ENCODE measurements around the gene SNX9.

Gene SNX9

GRCh38 chr6:157928428-157928827 is 105.4 kb downstream of the SNX9 start:
- Histone ChIP-seq H3F3A (ENCODE audit: insufficient read depth, low read length) (no peaks in the 10 kb centered on the region), H4K20me1 (ENCODE audit: insufficient read depth, low read length) (no peaks in the 10 kb centered on the region), H3K27ac (ENCODE audit: low read depth, low read length, poor library complexity, severe bottlenecking) (no peak overlapping the region), H3K9ac (ENCODE audit: low read length) (no peak overlapping the region), H3K36me3 (ENCODE audit: insufficient read depth, low read length) (no peaks in the 10 kb centered on the region), H3K27me3 (ENCODE audit: insufficient read depth, low read length) (no peaks in the 10 kb centered on the region), H3K4me2 (ENCODE audit: low read length) (no peak overlapping the region), H3K79me2 (ENCODE audit: insufficient read depth, low read length) (no peaks in the 10 kb centered on the region), H3K4me3 (ENCODE audit: low read depth, low read length, poor library complexity, severe bottlenecking) (no peak overlapping the region), H3K4me1 (ENCODE audit: insufficient read depth, low read length, severe bottlenecking) (no peaks in the 10 kb centered on the region), H2AFZ (ENCODE audit: low read length) (no peak overlapping the region), H3K9me2 (ENCODE audit: low read depth, low read length) (no peaks in the 10 kb centered on the region), H3K9me3 (ENCODE audit: low read length) (no peaks in the 10 kb centered on the region)
- TF ChIP-seq, protein P1, sequence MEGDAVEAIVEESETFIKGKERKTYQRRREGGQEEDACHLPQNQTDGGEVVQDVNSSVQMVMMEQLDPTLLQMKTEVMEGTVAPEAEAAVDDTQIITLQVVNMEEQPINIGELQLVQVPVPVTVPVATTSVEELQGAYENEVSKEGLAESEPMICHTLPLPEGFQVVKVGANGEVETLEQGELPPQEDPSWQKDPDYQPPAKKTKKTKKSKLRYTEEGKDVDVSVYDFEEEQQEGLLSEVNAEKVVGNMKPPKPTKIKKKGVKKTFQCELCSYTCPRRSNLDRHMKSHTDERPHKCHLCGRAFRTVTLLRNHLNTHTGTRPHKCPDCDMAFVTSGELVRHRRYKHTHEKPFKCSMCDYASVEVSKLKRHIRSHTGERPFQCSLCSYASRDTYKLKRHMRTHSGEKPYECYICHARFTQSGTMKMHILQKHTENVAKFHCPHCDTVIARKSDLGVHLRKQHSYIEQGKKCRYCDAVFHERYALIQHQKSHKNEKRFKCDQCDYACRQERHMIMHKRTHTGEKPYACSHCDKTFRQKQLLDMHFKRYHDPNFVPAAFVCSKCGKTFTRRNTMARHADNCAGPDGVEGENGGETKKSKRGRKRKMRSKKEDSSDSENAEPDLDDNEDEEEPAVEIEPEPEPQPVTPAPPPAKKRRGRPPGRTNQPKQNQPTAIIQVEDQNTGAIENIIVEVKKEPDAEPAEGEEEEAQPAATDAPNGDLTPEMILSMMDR (IDR thresholded peaks at IDR 0.05; ENCODE audit: low read length) = no peak
- TF ChIP-seq EZH2 (IDR thresholded peaks at IDR 0.05; ENCODE audit: borderline replicate concordance, low read length) = no peak

DNA sequence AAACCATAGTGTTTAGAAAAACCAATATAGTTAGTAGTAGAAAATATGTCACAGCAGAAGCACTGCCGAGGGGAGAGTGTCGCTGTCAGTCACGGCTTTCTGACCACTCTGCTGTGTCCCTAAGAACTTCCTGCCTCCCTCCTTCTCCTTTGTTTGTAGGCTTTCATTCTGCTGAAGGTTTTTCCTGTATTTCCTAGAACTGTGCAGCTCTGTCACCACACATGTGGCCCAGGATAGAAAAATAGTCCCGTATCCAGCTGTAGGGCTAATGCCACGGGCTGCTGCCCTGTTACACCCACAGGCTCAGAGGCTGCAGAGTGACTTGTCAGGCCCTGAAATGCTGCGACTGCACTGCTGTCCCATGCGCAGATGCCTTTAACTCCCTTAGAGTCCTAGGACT is 106.0 kb downstream of the SNX9 start:
- H4K20me1 ChIP-seq (ENCODE audit: insufficient read depth, low read length) = no peaks in the 10 kb centered on the region
- H3K4me1 ChIP-seq (ENCODE audit: insufficient read depth, low read length, severe bottlenecking) = no peaks in the 10 kb centered on the region
- H3K9ac ChIP-seq (ENCODE audit: low read length) = no peak overlapping the region
- no peaks in the 10 kb centered on the region for H3K79me2 ChIP-seq (ENCODE audit: insufficient read depth, low read length)
- TF ChIP-seq, protein P1 (IDR thresholded peaks at IDR 0.05; ENCODE audit: low read length) = no peak
- no peak for TF ChIP-seq EZH2 (IDR thresholded peaks at IDR 0.05; ENCODE audit: borderline replicate concordance, low read length)
- no peaks in the 10 kb centered on the region for H3K9me2 ChIP-seq (ENCODE audit: low read depth, low read length)
- no peaks in the 10 kb centered on the region for H3K27me3 ChIP-seq (ENCODE audit: insufficient read depth, low read length)
- H3K4me3 ChIP-seq (ENCODE audit: low read depth, low read length, poor library complexity, severe bottlenecking) = no peak overlapping the region
- no peaks in the 10 kb centered on the region for H3K9me3 ChIP-seq (ENCODE audit: low read length)
- no peaks in the 10 kb centered on the region for H3F3A ChIP-seq (ENCODE audit: insufficient read depth, low read length)
- no peak overlapping the region for H2AFZ ChIP-seq (ENCODE audit: low read length)
- H3K4me2 ChIP-seq (ENCODE audit: low read length) = no peak overlapping the region
- H3K36me3 ChIP-seq (ENCODE audit: insufficient read depth, low read length) = no peaks in the 10 kb centered on the region
- H3K27ac ChIP-seq (ENCODE audit: low read depth, low read length, poor library complexity, severe bottlenecking) = no peak overlapping the region

GRCh38 chr6:157929765-157930319 is 106.8 kb downstream of the SNX9 start:
- Histone ChIP-seq H3K4me2 (ENCODE audit: low read length) (no peak overlapping the region), H3K36me3 (ENCODE audit: insufficient read depth, low read length) (no peaks in the 10 kb centered on the region), H3K9me3 (ENCODE audit: low read length) (no peaks in the 10 kb centered on the region), H3K4me1 (ENCODE audit: insufficient read depth, low read length, severe bottlenecking) (no peaks in the 10 kb centered on the region), H4K20me1 (ENCODE audit: insufficient read depth, low read length) (no peaks in the 10 kb centered on the region), H3K27ac (ENCODE audit: low read depth, low read length, poor library complexity, severe bottlenecking) (no peak overlapping the region), H2AFZ (ENCODE audit: low read length) (no peak overlapping the region), H3F3A (ENCODE audit: insufficient read depth, low read length) (no peaks in the 10 kb centered on the region), H3K27me3 (ENCODE audit: insufficient read depth, low read length) (no peaks in the 10 kb centered on the region), H3K9ac (ENCODE audit: low read length) (no peak overlapping the region), H3K4me3 (ENCODE audit: low read depth, low read length, poor library complexity, severe bottlenecking) (no peak overlapping the region), H3K79me2 (ENCODE audit: insufficient read depth, low read length) (no peaks in the 10 kb centered on the region), H3K9me2 (ENCODE audit: low read depth, low read length) (no peaks in the 10 kb centered on the region)
- no peak for TF ChIP-seq EZH2 (IDR thresholded peaks at IDR 0.05; ENCODE audit: borderline replicate concordance, low read length)
- TF ChIP-seq, protein P1 (IDR thresholded peaks at IDR 0.05; ENCODE audit: low read length) = no peak
